Caco-2 (cell line): ENCODE results near the gene PPT1. TPM values are rescaled to one million over a fixed set of nuclear protein-coding genes. Genes with fewer than 3 reads are reported as not detected.
A peak's percentile ranks its signal among the peaks of the same experiment; 100 is the strongest.

Experiments used
- BruUV-seq: library from RNA; stranded (reverse); fragments of 400-500 nt; replicated peaks from 2 replicates; lab custom pipeline; 2021; lab: Mats Ljungman, UMichigan
- CTCF ChIA-PET: fragments of 300-600 bp; sonication (Branson Sonifier 250); formaldehyde crosslinking; loops from one replicate; lab custom pipeline; 2022; ENCODE audit warnings: antibody characterized with exemption; lab: Charles Lee
- POLR2A ChIA-PET: fragments of 300-600 bp; sonication (Branson Sonifier 250); formaldehyde crosslinking; loops from one replicate; lab custom pipeline; 2022; ENCODE audit warnings: antibody characterized with exemption; lab: Charles Lee
- DNase-seq, 2 experiments: peaks; one replicate each; pipeline versions ENCODE4 v3.0.0 to v3.0.0-alpha.2; 2020 to 2022
- H3K27me3 ChIP-seq: replicated peaks from 2 replicates; pipeline ENCODE4 v1.6.0; 2011; ENCODE audit warnings: low read length; ENCODE audit not compliant: control insufficient read depth, insufficient read depth
- H3K36me3 ChIP-seq: 2 replicates; pipeline ENCODE4 v1.5.1; 2011; ENCODE audit warnings: low read length; ENCODE audit not compliant: control insufficient read depth, insufficient read depth
- H3K4me1 ChIP-seq: fragments of 250-450 bp; sonication (Bioruptor Pico); 2 replicates; pipeline ENCODE4 v1.5.1; 2020; ENCODE audit warnings: mild to moderate bottlenecking
- H3K4me3 ChIP-seq: 2 replicates; pipeline ENCODE4 v1.5.1; 2011; ENCODE audit warnings: low read depth, mild to moderate bottlenecking, control low read depth, low read length
- H3K9me3 ChIP-seq: fragments of 250-450 bp; sonication (Bioruptor Pico); 2 replicates; pipeline ENCODE4 v1.5.1; 2020; ENCODE audit warnings: mild to moderate bottlenecking, moderate library complexity
- H3K27ac Mint-ChIP-seq: one replicate; pipeline ENCODE4 v1.8.0; 2022; ENCODE audit warnings: mixed read lengths; ENCODE audit not compliant: unreplicated experiment
- H3K27me3 Mint-ChIP-seq: one replicate; pipeline ENCODE4 v1.8.0; 2022; ENCODE audit warnings: mixed read lengths; ENCODE audit not compliant: insufficient read depth, unreplicated experiment
- H3K36me3 Mint-ChIP-seq: one replicate; pipeline ENCODE4 v1.8.0; 2022; ENCODE audit warnings: mild to moderate bottlenecking, mixed read lengths; ENCODE audit not compliant: insufficient read depth, unreplicated experiment
- H3K4me1 Mint-ChIP-seq: one replicate; pipeline ENCODE4 v1.8.0; 2022; ENCODE audit warnings: low read depth, mixed read lengths; ENCODE audit not compliant: unreplicated experiment
- H3K4me3 Mint-ChIP-seq: one replicate; pipeline ENCODE4 v1.8.0; 2022; ENCODE audit warnings: mild to moderate bottlenecking, moderate library complexity, mixed read lengths; ENCODE audit not compliant: unreplicated experiment
- H3K9me3 Mint-ChIP-seq: one replicate; pipeline ENCODE4 v1.8.0; 2022; ENCODE audit warnings: mixed read lengths; ENCODE audit not compliant: unreplicated experiment
- CTCF ChIP-seq, 2 experiments: fragments of 200-600 bp in 1 of 2; IDR thresholded peaks; 1 replicate in 1 of 2; 2 replicates in 1 of 2; pipeline versions ENCODE4 v1.5.1 to v1.8.0; 2011 to 2022; ENCODE audit warnings: antibody characterized with exemption in 1 of 2, control low read depth in 1 of 2, inconsistent platforms in 1 of 2, low read depth in 1 of 2, low read length in 1 of 2, mild to moderate bottlenecking in 1 of 2, moderate library complexity in 1 of 2; ENCODE audit not compliant: insufficient read depth in 1 of 2, severe bottlenecking in 1 of 2, unreplicated experiment in 1 of 2
- intact Hi-C: fragments of 100-400 bp; cut with micrococcal nuclease; formaldehyde crosslinking; loops from one replicate; pipeline ENCODE4 v1.10.0; 2022; ENCODE audit not compliant: unreplicated experiment
- total RNA-seq: library from RNA; stranded (reverse); gene quantifications from 2 replicates; pipeline ENCODE4 v1.2.3, GENCODE V29; 2022

Gene PPT1
- total RNA-seq, 1 experiment from 2014 or later, result 144 TPM

GRCh38 chr1:40110389-40110788 is 13.3 kb upstream of the PPT1 start:
- Histone ChIP-seq H3K27me3 (no peaks in the 10 kb centered on the region), H3K4me3 (no peak overlapping the region), H3K36me3 (no peaks in the 10 kb centered on the region), H3K4me1 (peaks cover 9% of the 10 kb centered on the region; the same call in 1 of the 2 replicates), H3K9me3 (no peaks in the 10 kb centered on the region; the same call in none of the 2 replicates)
- ChIA-PET CTCF (no interaction called here), POLR2A (no interaction called here)
- H3K4me1 Mint-ChIP-seq, result peaks cover 10% of the 10 kb centered on the region
- intact Hi-C loops, result no loop called here
- BruUV-seq, result no TSS peak
- no peak for TF ChIP-seq CTCF (IDR thresholded peaks at IDR 0.05; ENCODE audit: insufficient read depth in 1 of 2, low read depth in 1 of 2, low read length in 1 of 2, severe bottlenecking in 1 of 2, unreplicated experiment in 1 of 2)
- no peak overlapping the region for H3K27ac Mint-ChIP-seq
- no peak overlapping the region for H3K4me3 Mint-ChIP-seq
- H3K27me3 Mint-ChIP-seq, result no peaks in the 10 kb centered on the region
- peaks cover 6% of the 10 kb centered on the region for H3K36me3 Mint-ChIP-seq
- H3K9me3 Mint-ChIP-seq, result peaks cover 40% of the 10 kb centered on the region
- no peak for DNase-seq

DNA sequence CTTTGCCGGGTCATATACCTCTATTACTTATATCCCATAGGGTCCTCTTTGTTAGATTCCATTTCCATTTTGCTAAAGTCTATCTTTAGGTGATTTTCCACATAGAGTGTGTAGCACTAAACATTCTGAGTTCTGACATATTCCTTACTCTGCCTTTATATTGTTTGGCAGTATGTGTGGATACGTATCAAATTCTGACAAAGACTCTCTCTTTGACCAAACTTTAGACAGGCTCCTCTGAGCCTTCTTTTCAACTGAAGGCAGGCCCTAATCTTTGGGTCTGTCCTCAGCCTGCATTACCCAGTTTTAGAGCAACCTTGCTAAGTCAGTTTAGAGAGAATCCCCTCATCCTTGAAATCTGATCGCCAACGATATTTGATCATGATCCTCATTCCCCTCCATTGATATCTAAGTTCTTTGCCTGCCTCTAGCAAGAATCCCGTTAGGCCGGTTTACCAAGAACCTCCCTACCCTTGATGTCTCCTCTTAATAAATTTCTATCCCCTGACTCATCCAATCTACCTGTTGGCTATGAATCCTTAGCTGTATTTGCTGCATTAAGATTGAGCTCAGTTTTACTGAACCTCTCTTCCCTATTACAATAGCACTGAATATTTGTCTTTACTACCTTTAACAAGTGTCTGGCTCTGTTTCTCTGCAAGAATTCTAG is 10.4 kb upstream of the PPT1 start:
- ChIA-PET POLR2A (no interaction called here), CTCF (no interaction called here)
- H3K4me1 ChIP-seq, result peaks cover 9% of the 10 kb centered on the region; the same call in 1 of the 2 replicates
- no peaks in the 10 kb centered on the region for H3K27me3 Mint-ChIP-seq
- peak; percentile 60 to 75 for DNase-seq
- intact Hi-C loops, result no loop called here
- H3K27me3 ChIP-seq, result no peaks in the 10 kb centered on the region
- TF ChIP-seq CTCF (IDR thresholded peaks at IDR 0.05; ENCODE audit: insufficient read depth in 1 of 2, low read depth in 1 of 2, low read length in 1 of 2, severe bottlenecking in 1 of 2, unreplicated experiment in 1 of 2), result no peak
- BruUV-seq, result no TSS peak
- peaks cover 6% of the 10 kb centered on the region for H3K36me3 Mint-ChIP-seq
- peak overlapping the region; percentile 93 for H3K27ac Mint-ChIP-seq
- H3K9me3 ChIP-seq, result peaks cover 2% of the 10 kb centered on the region; the same call in 1 of the 2 replicates
- no peak overlapping the region for H3K4me3 ChIP-seq
- peaks cover 10% of the 10 kb centered on the region for H3K4me1 Mint-ChIP-seq
- H3K36me3 ChIP-seq, result no peaks in the 10 kb centered on the region
- H3K4me3 Mint-ChIP-seq, result peak overlapping the region; percentile 55
- peaks cover 41% of the 10 kb centered on the region for H3K9me3 Mint-ChIP-seq

DNA sequence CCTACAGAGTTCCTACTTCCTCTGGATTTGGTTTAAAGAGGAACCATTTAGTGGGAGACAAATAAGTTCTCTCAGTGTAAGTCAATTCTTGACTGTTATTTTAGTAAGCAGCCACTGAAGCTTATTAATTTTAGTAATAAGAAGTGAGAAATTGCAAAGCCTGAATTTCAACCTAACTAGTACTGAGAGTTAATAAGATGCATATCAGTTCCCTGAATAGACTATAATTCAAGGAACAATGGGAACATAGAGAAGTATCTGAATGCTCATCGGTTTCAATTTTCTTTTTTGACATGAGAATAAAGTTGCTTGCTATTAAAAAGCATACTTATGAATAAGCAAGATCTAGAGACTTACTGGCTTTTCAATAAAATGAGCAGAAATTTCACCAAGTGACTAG is 8.0 kb upstream of the PPT1 start:
- H3K27ac Mint-ChIP-seq, result no peak overlapping the region
- no peaks in the 10 kb centered on the region for H3K27me3 Mint-ChIP-seq
- Histone ChIP-seq H3K4me3 (no peak overlapping the region), H3K36me3 (no peaks in the 10 kb centered on the region), H3K4me1 (peaks cover 9% of the 10 kb centered on the region; the same call in 1 of the 2 replicates), H3K9me3 (peaks cover 5% of the 10 kb centered on the region; the same call in 1 of the 2 replicates), H3K27me3 (no peaks in the 10 kb centered on the region)
- peaks cover 6% of the 10 kb centered on the region for H3K36me3 Mint-ChIP-seq
- peaks cover 10% of the 10 kb centered on the region for H3K4me1 Mint-ChIP-seq
- intact Hi-C loops, result no loop called here
- CTCF ChIA-PET, result no interaction called here
- no peak overlapping the region for H3K4me3 Mint-ChIP-seq
- no peak for DNase-seq
- BruUV-seq, result no TSS peak
- POLR2A ChIA-PET, result no interaction called here
- no peak for TF ChIP-seq CTCF (IDR thresholded peaks at IDR 0.05; ENCODE audit: insufficient read depth in 1 of 2, low read depth in 1 of 2, low read length in 1 of 2, severe bottlenecking in 1 of 2, unreplicated experiment in 1 of 2)
- peaks cover 29% of the 10 kb centered on the region for H3K9me3 Mint-ChIP-seq
